DMS 273 (cell line): Measurements from ENCODE around the gene ERFL.
"Not testable (repeated sequence)": the region's sequence is repeated elsewhere in the genome, so short reads cannot be mapped to it uniquely, and the experiment has no call there.

Experiments
- DNase-seq: peaks from one replicate; lab custom pipeline; 2025; ENCODE audit not compliant: unreplicated experiment; lab: John Stamatoyannopoulos, UW

The ERFL gene

DNA sequence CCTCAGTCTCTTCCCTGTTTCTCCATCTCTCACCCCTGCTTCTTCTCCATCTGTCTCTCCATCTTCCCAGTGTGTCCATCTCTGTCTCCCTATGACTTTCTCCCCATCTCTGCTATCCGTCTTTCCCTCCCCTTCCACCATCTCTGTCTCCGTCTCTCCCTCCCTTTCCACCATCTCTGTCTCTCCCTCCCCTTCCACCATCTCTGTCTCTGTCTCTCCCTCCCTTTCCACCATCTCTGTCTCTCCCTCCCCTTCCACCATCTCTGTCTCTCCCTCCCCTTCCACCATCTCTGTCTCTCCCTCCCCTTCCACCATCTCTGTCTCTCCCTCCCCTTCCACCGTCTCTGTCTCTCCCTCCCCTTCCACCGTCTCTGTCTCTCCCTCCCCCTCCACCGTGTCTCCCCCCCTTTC lies 13.8 kb downstream of the ERFL start:
- not testable (repeated sequence) for DNase-seq

DNA sequence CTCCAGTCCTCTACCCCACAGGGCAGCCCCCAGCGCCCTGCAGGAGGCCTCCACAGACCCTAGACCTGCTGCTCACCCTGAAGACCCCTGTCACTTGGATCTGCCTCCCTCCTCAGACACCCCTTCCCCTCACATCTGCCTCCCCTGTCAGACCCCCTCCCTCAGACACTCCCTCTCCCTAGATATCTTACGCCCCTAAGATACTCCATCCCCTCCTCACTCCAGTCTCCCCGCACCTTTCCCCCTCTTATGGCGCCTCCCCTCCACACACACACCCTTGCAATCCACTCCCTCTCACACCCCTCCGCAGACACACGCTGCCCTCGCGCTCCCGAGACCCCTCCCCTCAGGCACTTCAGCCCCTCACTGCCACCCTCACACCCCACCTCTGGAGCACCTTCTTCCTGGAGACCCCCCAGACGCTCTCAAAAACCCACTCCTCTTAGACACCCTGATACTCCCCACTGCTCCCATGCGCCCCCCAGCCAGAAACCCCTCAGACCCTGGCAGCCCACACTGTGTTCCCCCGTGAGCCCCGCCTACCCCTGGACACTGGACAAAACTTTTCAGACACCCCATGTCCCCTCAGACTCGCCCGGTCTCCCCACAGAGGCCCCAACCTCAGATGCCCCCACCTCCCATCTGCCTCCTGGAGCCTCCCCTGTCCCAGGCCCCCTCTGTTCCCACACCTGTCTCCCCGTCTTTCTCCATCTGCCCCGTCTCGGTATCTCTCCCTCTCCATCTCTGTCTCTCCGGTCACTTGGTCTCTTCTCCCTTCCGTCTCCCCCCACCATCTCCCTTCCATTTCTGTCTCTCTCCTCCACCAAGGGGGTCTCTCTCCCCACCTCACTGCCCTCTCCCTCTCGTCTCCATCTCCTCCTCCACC lies 14.5 kb downstream of the ERFL start:
- no peak for DNase-seq

DNA sequence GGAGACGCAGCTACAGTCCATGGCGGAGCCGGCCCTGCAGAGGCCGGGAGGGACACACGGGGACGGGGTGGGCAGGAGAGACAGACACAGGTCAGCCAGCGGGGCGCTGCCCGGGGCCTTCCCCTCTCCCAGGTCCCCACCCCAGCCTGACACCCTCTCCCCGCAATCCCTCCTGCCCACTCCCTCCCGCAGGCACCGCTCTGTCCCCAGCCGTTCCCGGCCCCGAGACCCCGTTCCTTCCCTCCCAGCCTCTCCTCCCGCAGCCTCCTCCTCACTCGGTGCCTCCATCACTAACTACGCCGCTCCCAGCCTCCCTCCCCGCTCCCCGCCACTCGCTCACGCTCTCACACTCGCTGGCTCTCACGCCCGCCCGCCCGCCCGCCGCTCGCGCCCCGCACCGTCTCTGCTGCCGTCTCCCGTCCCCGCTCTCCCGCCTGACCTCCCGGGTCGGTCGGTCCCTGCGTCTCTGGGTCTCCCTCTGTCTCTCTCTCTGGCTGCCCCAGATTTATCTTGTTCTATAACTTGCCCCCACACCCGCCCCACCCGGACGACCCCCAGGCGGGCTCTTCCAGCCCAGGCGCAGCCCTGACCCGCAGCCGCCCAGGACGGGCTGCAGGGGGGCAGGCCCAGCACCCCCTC lies 15.2 kb downstream of the ERFL start:
- peak; percentile 57 for DNase-seq

DNA sequence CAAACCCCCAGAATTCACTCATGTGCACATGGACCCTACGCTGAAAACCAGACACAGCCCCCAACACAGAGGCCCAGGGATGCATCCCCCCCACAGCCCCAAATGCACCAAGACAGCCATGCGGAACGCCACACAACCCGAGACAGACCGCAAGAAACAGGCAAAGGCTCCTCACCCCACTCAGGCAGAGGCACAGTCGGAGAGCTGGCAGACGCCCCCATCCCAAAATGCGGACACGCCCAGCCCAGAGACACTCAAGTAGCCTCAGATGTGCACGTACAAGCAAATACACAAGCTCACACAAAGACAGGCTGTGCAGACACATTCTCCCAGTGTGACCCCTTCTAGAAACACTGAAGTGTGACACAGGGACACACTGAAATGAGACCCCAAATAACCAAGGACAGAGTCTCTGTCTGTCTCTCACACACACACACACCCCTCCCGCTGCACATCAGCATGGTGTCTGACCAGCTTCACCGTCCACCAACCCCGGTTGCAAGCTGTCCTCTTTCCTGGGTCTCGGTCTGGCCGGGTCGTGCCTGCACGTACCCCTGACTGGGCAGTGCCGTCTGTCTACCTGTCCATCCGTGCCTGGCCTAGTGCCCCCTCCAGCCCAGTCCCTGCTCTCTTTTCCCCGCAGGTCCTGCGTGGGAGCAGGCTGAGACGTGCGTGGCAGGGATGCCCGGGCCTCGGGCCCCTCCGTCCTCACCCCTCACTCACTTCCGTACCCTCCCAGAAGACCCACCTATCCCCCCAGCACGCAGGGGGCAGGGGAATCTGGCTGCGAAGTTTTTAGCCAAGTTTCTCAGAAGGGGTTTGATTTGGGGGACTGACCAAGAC lies 16.1 kb downstream of the ERFL start:
- DNase-seq: peak; percentile 40

DNA sequence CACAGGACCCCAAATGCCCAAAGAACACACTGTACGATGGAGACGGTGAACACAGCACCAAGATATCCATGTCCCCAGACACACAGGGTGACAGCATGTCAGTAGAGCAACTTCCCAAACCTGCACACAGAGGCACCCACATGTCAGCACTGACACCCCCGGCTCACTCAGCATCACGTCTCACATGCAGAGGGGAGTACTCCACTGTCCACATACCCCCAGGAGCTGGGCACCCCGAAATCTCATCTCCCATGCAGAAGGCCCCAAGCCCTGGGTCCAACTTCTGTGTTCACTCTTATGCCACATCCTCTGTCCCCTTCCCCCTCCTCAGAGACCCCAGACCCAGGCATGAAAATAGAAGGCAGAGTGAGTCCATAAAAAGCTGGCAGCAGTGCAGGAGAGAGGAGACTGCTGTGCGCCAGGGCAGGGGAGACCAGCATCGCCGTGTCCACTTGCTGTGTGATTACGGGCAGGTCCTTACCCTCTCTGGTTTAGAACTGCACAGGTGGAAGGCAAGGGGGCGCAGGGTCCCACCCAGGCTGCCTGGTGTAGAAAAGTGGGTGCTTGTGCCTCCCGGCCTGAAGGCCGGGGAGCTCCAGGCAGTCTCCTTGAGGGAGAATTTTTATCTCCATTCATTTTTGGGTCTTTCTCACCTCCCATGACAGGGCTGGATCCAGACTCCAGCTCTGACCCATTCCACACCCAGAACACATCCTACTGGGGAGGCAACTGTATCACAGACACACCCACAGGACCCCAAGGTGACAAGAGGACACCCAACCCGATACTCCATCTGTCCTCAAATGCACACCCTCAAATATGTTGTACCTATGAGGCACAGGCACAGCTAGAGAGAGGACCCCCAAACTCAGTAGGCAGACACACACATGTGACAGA lies 17.0 kb downstream of the ERFL start:
- DNase-seq: no peak

DNA sequence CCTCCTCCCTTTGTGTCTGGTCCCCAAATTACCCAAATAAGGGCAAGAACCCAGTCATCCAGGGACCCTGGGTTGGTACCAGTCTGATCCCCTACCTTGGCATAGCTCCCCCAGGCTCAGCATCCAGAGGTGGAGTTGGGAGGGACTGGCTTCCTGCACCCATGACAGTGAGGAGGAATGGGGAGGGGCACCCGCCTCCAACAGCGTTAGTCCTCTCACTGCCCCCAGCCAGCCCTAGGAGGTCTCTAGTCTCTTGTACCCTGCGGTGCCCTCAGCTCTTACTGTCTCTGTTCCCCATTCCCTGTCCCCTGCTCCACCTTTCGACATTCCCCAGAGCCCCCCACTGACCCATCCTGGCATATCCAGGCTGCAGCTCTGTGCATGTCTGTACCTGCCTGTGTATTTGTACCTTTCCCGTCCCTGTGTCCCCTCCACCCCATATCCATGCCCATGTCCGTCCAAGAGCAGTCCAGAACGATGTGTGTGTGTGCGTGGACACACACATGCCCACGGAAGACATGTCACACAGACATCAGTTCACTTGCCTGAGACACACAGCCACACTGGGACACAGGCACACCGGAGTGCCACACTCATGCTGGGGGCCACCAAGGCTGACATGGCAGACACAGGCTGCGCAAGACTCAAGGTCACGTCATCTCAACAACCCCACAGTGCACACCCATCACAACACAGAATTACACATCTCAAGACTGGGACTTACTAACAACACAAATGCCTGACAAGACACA lies 17.8 kb downstream of the ERFL start:
- DNase-seq: peak; percentile 32

DNA sequence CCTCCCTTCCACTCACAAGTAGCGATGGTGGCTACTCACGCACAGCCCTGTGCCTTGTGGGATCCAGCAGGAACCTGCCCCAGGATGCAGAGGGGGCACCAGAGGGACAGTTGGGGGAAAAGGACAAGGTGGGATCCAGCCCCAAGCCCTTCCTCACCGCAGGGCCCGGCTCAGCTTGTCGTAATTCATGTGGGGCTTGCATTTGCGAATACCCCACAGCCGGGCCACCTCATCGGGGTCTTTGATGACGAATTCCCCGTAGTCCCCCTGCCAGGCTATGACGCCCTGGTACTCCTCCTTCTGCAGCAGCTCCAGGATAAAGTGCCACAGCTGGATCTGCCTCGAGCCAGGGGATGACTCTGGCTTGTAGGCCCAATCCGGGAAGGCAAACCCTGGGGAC lies 18.5 kb downstream of the ERFL start:
- no peak for DNase-seq

DNA sequence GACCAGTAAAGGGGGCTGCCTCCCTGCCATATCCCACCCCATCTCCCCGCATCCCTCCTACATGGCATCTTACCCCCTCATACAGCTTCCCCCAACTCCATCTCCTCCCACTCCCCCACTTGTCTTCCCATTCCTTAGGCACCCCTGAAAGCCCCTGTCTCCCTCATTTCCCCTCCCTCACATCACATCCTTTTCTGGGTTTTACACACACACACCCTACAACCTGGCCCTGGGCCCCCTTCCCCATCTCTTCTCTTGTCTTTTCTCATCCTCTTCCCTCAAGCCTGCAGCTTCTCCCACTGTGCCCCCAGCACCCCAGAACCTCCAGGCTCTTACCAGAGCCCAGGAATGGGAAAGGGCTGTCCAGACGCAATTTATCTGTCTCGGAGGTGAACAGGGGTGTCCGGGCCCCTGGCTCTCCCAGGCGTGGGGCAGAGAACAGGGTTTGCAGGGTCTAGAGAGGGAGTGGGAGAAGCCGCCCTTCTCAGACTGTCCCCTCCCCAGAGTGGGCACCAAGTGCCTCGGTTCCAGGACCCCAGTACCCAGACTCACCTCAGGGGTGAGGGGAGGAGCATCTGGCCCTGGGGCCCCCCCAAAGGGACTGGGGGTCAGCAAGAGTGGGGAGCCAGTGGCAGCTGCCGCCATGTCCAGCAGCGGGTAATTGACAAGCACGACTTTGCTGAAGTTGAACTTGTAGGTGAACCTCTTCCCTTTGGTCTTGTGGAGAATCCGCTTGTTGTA lies 19.4 kb downstream of the ERFL start:
- DNase-seq: no peak

DNA sequence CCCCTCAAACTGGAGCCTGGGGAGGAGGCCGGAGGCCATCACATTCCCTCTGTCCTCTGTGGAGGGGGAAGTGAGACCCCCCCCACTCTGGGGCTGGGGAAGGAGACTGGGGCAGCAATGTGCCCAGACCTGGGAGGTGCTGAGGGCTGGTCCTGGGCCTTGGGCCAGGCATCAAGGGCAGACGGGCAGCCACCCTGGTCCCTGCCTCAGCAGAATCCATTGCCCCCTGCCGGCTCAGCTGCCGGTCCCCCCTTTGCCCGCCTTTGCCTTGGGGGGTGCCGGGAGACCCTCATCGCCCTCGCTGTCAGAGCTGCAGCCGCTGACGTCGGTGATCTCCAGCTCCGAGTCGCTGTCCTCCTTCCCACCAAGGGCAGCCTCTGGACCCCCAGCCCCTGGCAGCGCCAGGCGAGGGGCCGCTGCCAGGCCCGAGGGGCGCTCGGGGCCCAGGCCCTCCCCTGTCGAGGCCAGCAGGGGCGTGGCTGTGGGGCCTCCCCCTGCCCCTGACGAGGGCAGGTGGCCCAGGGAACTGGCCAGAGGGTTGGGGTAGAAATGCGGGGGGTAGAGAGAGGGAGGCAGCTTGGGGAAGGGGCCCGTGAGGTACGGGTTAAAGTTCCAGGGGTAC lies 20.1 kb downstream of the ERFL start:
- no peak for DNase-seq

DNA sequence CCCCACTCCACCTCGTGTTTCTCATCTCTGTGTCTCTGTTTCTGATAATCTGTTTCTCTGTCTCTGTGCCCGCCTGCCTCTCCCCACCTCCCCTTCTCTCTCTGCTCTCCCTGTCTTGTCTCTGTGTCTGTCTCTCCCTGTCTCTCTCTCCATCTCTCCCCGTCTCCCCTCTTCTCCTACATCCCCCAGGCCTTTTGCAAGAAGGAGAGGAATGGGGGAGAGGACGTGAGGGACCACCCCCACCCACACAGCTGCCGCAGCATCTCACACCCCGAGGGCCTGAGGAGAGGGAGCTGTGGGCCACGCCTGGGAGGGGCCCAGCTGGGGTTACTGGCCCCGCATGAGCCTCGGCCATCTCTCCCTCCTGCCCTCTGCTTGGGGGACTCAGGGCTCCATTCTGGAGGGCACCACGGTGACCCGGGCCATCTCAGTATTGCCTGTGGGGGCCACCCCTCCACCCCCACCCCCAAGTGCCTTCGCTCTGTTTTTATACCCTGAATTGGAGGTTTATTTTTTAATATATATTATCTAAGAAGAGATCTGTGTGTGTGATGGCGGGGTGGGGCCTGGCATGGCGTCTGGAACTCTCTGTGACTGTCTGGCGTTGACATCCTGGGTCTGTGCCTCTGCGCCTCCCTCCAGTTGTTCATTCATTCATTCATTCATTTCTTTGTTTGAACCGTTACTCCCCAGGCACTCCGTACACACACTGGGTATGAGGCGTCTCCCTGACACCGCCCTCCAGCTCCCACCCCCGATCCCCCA lies 21.2 kb downstream of the ERFL start:
- no peak for DNase-seq

DNA sequence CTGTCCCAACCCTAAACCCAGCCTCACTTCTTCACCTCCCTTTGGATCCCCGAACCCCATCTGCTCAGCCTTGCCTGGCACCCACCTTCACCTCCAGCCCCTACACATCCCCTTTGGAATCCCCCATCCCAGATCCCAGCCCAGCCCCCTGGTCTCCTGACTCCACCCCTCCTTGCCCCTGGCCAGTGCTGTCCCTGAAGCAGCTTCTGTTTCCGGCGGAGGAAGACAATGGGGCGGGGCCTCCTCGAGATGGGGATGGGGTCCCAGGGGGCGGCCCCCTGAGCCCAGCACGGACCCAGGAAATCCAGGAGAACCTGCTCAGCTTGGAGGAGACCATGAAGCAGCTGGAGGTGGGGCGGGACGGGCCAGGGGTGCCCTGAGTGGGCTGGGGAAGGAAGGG lies 22.0 kb downstream of the ERFL start:
- no peak for DNase-seq

DNA sequence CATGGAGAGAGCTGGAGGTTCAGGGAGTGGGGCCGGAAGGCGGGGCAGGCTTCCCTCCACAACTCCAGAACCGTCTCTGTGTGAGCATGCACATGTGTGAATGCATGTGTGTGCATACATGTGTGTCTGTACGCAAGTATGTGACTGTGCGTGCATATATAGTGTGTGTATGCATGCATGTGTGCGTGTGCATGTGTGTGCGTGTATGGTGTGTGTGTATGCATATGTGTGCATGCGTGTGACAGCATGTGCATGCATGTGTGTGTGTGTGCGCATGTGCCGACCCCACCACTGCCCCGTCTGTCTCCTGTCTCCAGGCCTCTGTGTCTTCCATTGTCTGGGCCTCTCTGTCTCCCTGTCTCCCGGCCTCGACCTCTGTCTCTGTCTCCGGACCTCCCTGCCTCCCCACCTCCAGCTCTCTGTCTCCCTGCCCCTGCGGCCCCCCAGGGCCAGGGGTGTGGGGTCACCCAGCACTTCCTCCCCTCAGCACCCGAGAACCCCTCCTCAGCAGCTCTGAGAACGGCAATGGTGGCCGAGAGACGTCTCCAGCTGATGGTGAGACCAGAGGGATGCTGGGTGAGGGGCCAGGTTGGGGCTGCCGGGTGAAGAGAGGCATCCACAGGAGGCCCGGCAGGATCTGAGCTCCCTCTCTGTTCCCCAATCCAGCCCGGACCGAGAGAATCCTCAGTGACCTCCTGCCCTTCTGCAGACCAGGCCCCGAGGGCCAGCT lies 22.8 kb downstream of the ERFL start:
- no peak for DNase-seq

DNA sequence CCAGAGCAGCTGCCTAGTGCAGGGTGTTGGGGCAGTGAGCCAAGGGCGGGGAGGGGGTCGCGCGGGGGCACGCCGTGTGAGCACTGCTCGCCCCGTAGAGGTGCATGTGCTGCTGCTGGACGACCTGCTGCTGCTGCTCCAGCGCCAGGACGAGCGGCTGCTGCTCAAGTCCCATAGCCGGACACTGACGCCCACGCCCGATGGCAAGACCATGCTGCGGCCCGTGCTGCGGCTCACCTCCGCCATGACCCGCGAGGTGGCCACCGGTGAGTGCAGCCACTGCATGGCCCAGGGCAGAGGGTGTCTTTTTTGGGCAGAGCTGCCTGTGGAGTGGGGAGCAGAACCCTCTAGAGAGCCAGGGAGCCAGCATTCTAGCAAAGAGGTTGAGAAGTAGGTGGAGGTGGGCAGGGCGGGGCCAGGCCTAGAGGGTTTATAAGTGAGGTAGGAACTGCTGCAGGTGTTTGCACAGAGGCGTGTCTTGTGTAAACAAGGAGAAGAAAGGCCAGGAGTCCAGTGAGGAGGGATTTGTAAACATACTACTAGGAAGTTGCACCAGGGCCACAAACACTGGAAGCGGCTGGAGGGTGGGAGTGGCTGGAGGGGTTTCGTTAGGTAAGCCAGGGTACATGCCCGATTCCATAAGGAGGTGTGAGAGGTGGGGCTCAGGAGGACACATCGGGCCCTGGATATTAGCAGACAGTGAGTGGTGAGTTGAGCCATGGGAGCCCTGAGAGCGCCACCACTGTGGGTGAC lies 24.0 kb downstream of the ERFL start:
- no peak for DNase-seq

DNA sequence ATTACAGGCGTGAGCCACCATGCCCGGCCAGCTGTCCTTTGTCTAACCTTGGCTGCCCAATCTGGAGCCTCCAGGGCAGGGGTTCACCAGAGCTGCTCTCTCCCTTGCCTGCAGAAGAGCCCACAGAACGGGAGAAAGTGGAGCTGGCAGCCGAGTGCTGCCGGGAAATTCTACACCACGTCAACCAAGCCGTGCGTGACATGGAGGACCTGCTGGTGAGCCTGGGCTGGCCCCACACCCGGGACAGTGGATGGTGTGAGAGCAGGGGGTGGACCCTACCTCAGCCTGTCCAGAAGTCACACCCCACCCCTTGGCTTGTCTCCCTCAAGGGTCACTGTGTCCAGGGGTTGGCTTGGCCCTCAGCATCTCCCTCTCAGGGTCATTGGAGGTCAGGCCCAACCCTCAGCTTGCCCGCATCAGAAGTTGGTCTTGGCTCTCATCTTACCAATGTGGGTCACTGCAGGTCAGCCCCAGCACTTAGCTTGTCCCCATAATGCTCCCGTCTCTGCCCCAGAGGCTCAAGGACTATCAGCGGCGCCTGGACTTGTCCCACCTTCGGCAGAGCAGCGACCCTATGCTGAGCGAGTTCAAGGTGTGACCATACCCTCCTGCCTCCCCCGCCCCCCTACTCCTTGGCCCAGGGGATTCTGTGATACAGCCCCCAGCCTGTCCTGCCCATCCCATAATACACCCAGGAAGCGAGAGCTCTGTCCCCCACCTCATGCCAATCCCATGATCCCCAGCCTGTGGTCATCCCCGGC lies 24.9 kb downstream of the ERFL start:
- DNase-seq: no peak

DNA sequence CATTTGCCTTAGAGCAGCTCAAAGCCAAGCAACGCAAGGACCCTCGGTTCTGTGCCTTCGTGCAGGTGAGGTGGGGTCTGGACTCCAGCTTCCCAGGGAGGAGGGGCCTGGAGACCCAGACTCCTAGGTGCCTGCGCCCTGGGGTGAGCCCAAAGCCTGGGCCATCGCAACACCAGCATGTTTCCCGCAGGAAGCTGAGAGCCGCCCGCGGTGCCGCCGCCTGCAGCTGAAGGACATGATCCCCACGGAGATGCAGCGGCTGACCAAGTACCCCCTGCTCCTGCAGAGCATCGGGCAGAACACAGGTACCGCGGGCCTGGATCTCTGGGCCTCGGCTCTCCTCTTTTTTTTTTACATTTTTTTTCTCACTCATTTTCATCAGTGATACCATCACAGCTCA lies 25.7 kb downstream of the ERFL start:
- DNase-seq: no peak
